ENCODE results near the gene FSTL4. TPM values are rescaled to one million over a fixed set of nuclear protein-coding genes. Genes with fewer than 3 reads are reported as not detected.

FSTL4 gene
- total RNA-seq, 1 experiment from 2014 or later, result 2.7 TPM

GRCh38 chr5:133233616-133234015 lies 378.7 kb downstream of the FSTL4 start:
- Mint-ChIP-seq H3K27ac (ENCODE audit: unreplicated experiment) (no peak overlapping the region), H3K36me3 (ENCODE audit: insufficient read depth, unreplicated experiment) (peaks cover 6% of the 10 kb centered on the region), H3K9me3 (ENCODE audit: unreplicated experiment) (no peaks in the 10 kb centered on the region), H3K4me3 (ENCODE audit: unreplicated experiment) (no peak overlapping the region), H3K27me3 (ENCODE audit: insufficient read depth, unreplicated experiment) (peaks cover 5% of the 10 kb centered on the region), H3K4me1 (ENCODE audit: low read depth, unreplicated experiment) (peaks cover 9% of the 10 kb centered on the region)
- Histone ChIP-seq H3K27me3 (replicated peaks; ENCODE audit: control insufficient read depth, insufficient read depth, low read length) (no peaks in the 10 kb centered on the region), H3K4me1 (no peaks in the 10 kb centered on the region), H3K9me3 (no peaks in the 10 kb centered on the region), H3K4me3 (ENCODE audit: low read depth, low read length) (no peak overlapping the region), H3K36me3 (ENCODE audit: control insufficient read depth, insufficient read depth, low read length) (no peaks in the 10 kb centered on the region)
- no peak for TF ChIP-seq CTCF (IDR thresholded peaks at IDR 0.05; ENCODE audit: insufficient read depth in 1 of 2, low read depth in 1 of 2, low read length in 1 of 2, severe bottlenecking in 1 of 2, unreplicated experiment in 1 of 2)
- intact Hi-C loops (cut with micrococcal nuclease; ENCODE audit: unreplicated experiment), result no loop called here
- no peak for DNase-seq
- ChIA-PET POLR2A (no interaction called here), CTCF (no interaction called here)
- no TSS peak for BruUV-seq (replicated peaks)

GRCh38 chr5:133232911-133233310 lies 379.4 kb downstream of the FSTL4 start:
- ChIA-PET POLR2A (no interaction called here), CTCF (no interaction called here)
- H3K27me3 ChIP-seq (replicated peaks; ENCODE audit: control insufficient read depth, insufficient read depth, low read length), result no peaks in the 10 kb centered on the region
- no TSS peak for BruUV-seq (replicated peaks)
- H3K9me3 Mint-ChIP-seq (ENCODE audit: unreplicated experiment), result no peaks in the 10 kb centered on the region
- intact Hi-C loops (cut with micrococcal nuclease; ENCODE audit: unreplicated experiment), result no loop called here
- H3K4me3 Mint-ChIP-seq (ENCODE audit: unreplicated experiment), result no peak overlapping the region
- no peaks in the 10 kb centered on the region for H3K4me1 ChIP-seq
- no peaks in the 10 kb centered on the region for H3K36me3 ChIP-seq (ENCODE audit: control insufficient read depth, insufficient read depth, low read length)
- H3K4me3 ChIP-seq (ENCODE audit: low read depth, low read length), result no peak overlapping the region
- H3K27me3 Mint-ChIP-seq (ENCODE audit: insufficient read depth, unreplicated experiment), result peaks cover 5% of the 10 kb centered on the region
- peaks cover 9% of the 10 kb centered on the region for H3K4me1 Mint-ChIP-seq (ENCODE audit: low read depth, unreplicated experiment)
- H3K36me3 Mint-ChIP-seq (ENCODE audit: insufficient read depth, unreplicated experiment), result peaks cover 6% of the 10 kb centered on the region
- no peaks in the 10 kb centered on the region for H3K9me3 ChIP-seq
- H3K27ac Mint-ChIP-seq (ENCODE audit: unreplicated experiment), result no peak overlapping the region
- no peak for DNase-seq
- no peak for TF ChIP-seq CTCF (IDR thresholded peaks at IDR 0.05; ENCODE audit: insufficient read depth in 1 of 2, low read depth in 1 of 2, low read length in 1 of 2, severe bottlenecking in 1 of 2, unreplicated experiment in 1 of 2)

- Mint-ChIP-seq H3K36me3 (ENCODE audit: insufficient read depth, unreplicated experiment) (peaks cover 6% of the 10 kb centered on the region), H3K4me1 (ENCODE audit: low read depth, unreplicated experiment) (peaks cover 9% of the 10 kb centered on the region), H3K9me3 (ENCODE audit: unreplicated experiment) (no peaks in the 10 kb centered on the region), H3K27me3 (ENCODE audit: insufficient read depth, unreplicated experiment) (peaks cover 5% of the 10 kb centered on the region), H3K27ac (ENCODE audit: unreplicated experiment) (no peak overlapping the region), H3K4me3 (ENCODE audit: unreplicated experiment) (no peak overlapping the region)
- CTCF ChIA-PET, result no interaction called here
- intact Hi-C loops (cut with micrococcal nuclease; ENCODE audit: unreplicated experiment), result no loop called here
- H3K36me3 ChIP-seq (ENCODE audit: control insufficient read depth, insufficient read depth, low read length), result no peaks in the 10 kb centered on the region
- TF ChIP-seq CTCF (IDR thresholded peaks at IDR 0.05; ENCODE audit: insufficient read depth in 1 of 2, low read depth in 1 of 2, low read length in 1 of 2, severe bottlenecking in 1 of 2, unreplicated experiment in 1 of 2), result no peak
- H3K4me1 ChIP-seq, result no peaks in the 10 kb centered on the region
- POLR2A ChIA-PET, result no interaction called here
- H3K4me3 ChIP-seq (ENCODE audit: low read depth, low read length), result no peak overlapping the region
- H3K9me3 ChIP-seq, result no peaks in the 10 kb centered on the region
- no peaks in the 10 kb centered on the region for H3K27me3 ChIP-seq (replicated peaks; ENCODE audit: control insufficient read depth, insufficient read depth, low read length)
- BruUV-seq (replicated peaks), result no TSS peak
- DNase-seq, result no peak
Observed at GRCh38 chr5:133232435-133232834, 379.9 kb downstream of the FSTL4 start.
